ENCODE measurements around the gene CIRBP. TPM values are rescaled to one million over a fixed set of nuclear protein-coding genes. Genes with fewer than 3 reads are reported as not detected.
A peak's percentile ranks its signal among the peaks of the same experiment; 100 is the strongest.

CIRBP gene
- total RNA-seq, 1 experiment from 2014 or later, result 287 TPM

DNA sequence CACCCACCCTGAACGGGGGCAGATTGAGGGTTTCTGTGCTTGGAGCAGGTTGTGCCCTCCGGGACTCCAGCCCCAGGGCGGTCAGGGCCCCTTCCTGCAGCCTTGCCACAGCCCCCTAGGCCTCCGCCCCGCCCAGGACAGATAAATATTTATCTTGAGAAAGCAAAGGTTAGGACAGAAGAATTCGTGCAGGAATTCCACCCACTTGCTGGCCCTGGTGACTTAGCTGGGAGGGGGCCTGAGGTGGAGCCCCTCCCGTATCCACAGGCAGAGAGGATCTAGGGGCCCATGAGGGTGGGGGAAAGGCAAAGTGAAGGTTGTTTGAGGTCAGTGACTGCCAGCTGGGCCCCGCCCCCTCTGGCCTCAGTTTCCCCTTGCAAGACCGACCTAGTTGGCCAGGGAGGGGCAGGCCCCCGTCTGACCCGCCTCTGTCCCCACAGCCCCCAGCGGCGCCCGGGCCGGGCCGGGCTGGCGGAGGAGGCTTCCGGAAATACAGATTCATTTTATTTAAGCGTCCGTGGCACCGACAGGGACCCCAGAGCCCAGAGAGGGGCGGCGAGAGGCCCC is 15.5 kb upstream of the CIRBP start:
- DNase-seq (ENCODE audit: low spot score), result no peak
- H3K27me3 ChIP-seq (replicated peaks; ENCODE audit: insufficient read depth, low read depth, low read length, poor library complexity), result no peaks in the 10 kb centered on the region
- intact Hi-C loops (cut with micrococcal nuclease; ENCODE audit: unreplicated experiment), result no loop called here
- H3K36me3 ChIP-seq (ENCODE audit: insufficient read depth, low read length, poor library complexity, severe bottlenecking), result peaks cover 62% of the 10 kb centered on the region
- H3K9me3 ChIP-seq (ENCODE audit: low read depth, low read length, poor library complexity, severe bottlenecking), result no peaks in the 10 kb centered on the region
- ChIA-PET CTCF (interaction anchor here (0.7 to 1.4 kb wide), 4 partner anchors 9 to 15 kb away, joined by 5 to 16 read pairs (median 10); partner anchors contain the start of gene CIRBP), POLR2A (ENCODE audit: low non-redundant PET) (interaction anchor here (0.7 to 1.4 kb wide), 2 partner anchors 9 to 15 kb away, joined by 3 to 26 read pairs; partner anchors contain the start of gene CIRBP)
- H3K27ac ChIP-seq (ENCODE audit: low read depth, low read length, poor library complexity, severe bottlenecking), result peak overlapping the region; percentile 96
- no peak for TF ChIP-seq EZH2 (IDR thresholded peaks at IDR 0.05; ENCODE audit: borderline replicate concordance, low read depth, low read length, poor library complexity, severe bottlenecking)
- TF ChIP-seq, protein P1, sequence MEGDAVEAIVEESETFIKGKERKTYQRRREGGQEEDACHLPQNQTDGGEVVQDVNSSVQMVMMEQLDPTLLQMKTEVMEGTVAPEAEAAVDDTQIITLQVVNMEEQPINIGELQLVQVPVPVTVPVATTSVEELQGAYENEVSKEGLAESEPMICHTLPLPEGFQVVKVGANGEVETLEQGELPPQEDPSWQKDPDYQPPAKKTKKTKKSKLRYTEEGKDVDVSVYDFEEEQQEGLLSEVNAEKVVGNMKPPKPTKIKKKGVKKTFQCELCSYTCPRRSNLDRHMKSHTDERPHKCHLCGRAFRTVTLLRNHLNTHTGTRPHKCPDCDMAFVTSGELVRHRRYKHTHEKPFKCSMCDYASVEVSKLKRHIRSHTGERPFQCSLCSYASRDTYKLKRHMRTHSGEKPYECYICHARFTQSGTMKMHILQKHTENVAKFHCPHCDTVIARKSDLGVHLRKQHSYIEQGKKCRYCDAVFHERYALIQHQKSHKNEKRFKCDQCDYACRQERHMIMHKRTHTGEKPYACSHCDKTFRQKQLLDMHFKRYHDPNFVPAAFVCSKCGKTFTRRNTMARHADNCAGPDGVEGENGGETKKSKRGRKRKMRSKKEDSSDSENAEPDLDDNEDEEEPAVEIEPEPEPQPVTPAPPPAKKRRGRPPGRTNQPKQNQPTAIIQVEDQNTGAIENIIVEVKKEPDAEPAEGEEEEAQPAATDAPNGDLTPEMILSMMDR (conservative IDR thresholded peaks at IDR 0.05; ENCODE audit: low read depth, low read length), result no peak
- BruUV-seq (replicated peaks), result no TSS peak
- H3K4me1 ChIP-seq (ENCODE audit: insufficient read depth, low read length, poor library complexity, severe bottlenecking), result peaks cover 54% of the 10 kb centered on the region
- peak overlapping the region; percentile 96 for H3K4me3 ChIP-seq (ENCODE audit: low read depth, low read length, poor library complexity, severe bottlenecking)

DNA sequence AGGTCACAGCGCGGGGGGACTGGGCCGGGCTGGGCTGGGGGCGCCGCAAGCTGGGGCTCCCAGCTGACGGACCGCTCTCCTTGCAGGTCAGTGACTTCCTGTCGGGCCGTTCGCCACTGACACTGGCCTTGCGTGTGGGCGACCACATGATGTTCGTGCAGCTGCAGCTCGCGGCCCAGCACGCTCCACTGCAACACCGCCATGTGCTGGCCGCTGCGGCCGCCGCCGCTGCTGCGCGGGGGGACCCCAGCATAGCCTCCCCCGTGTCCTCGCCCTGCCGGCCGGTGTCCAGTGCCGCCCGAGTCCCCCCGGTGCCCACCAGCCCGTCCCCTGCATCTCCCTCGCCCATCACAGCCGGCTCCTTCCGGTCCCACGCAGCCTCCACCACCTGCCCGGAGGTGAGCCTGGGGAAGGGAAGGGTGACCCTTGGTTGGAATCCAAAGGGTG is 15.0 kb upstream of the CIRBP start:
- Histone ChIP-seq H3K36me3 (ENCODE audit: insufficient read depth, low read length, poor library complexity, severe bottlenecking) (peaks cover 62% of the 10 kb centered on the region), H3K9me3 (ENCODE audit: low read depth, low read length, poor library complexity, severe bottlenecking) (no peaks in the 10 kb centered on the region), H3K4me3 (ENCODE audit: low read depth, low read length, poor library complexity, severe bottlenecking) (peak overlapping the region; percentile 96), H3K4me1 (ENCODE audit: insufficient read depth, low read length, poor library complexity, severe bottlenecking) (peaks cover 59% of the 10 kb centered on the region), H3K27ac (ENCODE audit: low read depth, low read length, poor library complexity, severe bottlenecking) (peak overlapping the region; percentile 96), H3K27me3 (replicated peaks; ENCODE audit: insufficient read depth, low read depth, low read length, poor library complexity) (no peaks in the 10 kb centered on the region)
- TF ChIP-seq, protein P1 (conservative IDR thresholded peaks at IDR 0.05; ENCODE audit: low read depth, low read length), result no peak
- TF ChIP-seq EZH2 (IDR thresholded peaks at IDR 0.05; ENCODE audit: borderline replicate concordance, low read depth, low read length, poor library complexity, severe bottlenecking), result no peak
- no TSS peak for BruUV-seq (replicated peaks)
- POLR2A ChIA-PET (ENCODE audit: low non-redundant PET), result no interaction called here
- CTCF ChIA-PET, result no interaction called here
- DNase-seq (ENCODE audit: low spot score), result no peak
- intact Hi-C loops (cut with micrococcal nuclease; ENCODE audit: unreplicated experiment), result no loop called here

DNA sequence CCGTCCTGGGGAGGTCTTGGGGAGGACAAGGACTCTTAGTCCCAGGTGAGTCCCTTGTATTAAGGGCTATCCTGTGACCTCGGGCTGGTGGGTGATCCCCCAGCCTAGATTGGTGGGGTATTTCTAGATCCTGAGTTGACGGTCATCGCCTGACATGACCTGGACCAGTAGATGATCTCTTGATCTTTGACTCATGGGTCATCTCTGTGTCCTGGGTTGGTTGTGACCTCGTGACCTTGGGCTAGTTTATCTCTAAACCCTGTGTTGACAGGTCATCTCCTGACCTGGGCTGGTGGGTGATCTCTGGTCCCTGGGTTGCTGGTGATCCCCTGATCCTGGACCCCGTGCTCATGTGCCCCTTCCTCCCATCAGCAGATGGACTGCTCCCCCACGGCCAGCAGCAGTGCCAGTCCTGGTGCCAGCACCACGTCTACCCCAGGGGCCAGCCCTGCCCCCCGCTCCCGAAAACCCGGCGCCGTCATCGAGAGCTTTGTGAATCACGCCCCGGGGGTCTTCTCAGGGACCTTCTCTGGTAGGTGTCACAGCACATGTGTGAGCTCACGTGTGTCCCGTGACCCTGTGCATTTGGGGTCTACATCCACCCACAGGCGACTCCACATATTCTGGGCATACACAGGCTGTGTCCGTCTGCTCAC is 14.5 kb upstream of the CIRBP start:
- Histone ChIP-seq H3K4me3 (ENCODE audit: low read depth, low read length, poor library complexity, severe bottlenecking) (peak overlapping the region; percentile 96), H3K4me1 (ENCODE audit: insufficient read depth, low read length, poor library complexity, severe bottlenecking) (peaks cover 64% of the 10 kb centered on the region), H3K9me3 (ENCODE audit: low read depth, low read length, poor library complexity, severe bottlenecking) (no peaks in the 10 kb centered on the region), H3K27me3 (replicated peaks; ENCODE audit: insufficient read depth, low read depth, low read length, poor library complexity) (no peaks in the 10 kb centered on the region), H3K36me3 (ENCODE audit: insufficient read depth, low read length, poor library complexity, severe bottlenecking) (peaks cover 62% of the 10 kb centered on the region), H3K27ac (ENCODE audit: low read depth, low read length, poor library complexity, severe bottlenecking) (peak overlapping the region; percentile 96)
- intact Hi-C loops (cut with micrococcal nuclease; ENCODE audit: unreplicated experiment), result no loop called here
- no peak for TF ChIP-seq EZH2 (IDR thresholded peaks at IDR 0.05; ENCODE audit: borderline replicate concordance, low read depth, low read length, poor library complexity, severe bottlenecking)
- TF ChIP-seq, protein P1 (conservative IDR thresholded peaks at IDR 0.05; ENCODE audit: low read depth, low read length), result no peak
- POLR2A ChIA-PET (ENCODE audit: low non-redundant PET), result no interaction called here
- DNase-seq (ENCODE audit: low spot score), result peak; percentile 28
- CTCF ChIA-PET, result interaction anchor here (1.0 kb wide), 1 partner anchor 10 kb away, joined by 3 read pairs; no protein-coding TSS in a partner anchor
- no TSS peak for BruUV-seq (replicated peaks)

Measured in A673 (cell line).